H1 (cell line): ENCODE data around the gene BTBD8. TPM values are rescaled to one million over a fixed set of nuclear protein-coding genes. Genes with fewer than 3 reads are reported as not detected.

ENCODE experiments used
- CTCF ChIA-PET: fragments of 300-600 bp; sonication (Branson Sonifier 250); formaldehyde crosslinking; loops from one replicate; lab custom pipeline; 2021; ENCODE audit not compliant: partially characterized antibody; lab: Charles Lee
- POLR2A ChIA-PET: fragments of 300-600 bp; sonication (Branson Sonifier 250); formaldehyde crosslinking; loops from one replicate; lab custom pipeline; 2021; ENCODE audit warnings: inconsistent platforms; ENCODE audit not compliant: partially characterized antibody; lab: Charles Lee
- DNase-seq, 2 experiments: peaks; one replicate each; pipeline versions ENCODE4 v3.0.0 to v3.0.0-alpha.2; 2010 to 2022; ENCODE audit warnings: low spot score in 2 of 2, low read depth in 1 of 2, mixed read lengths in 1 of 2
- FAIRE-seq: peaks from 2 replicates; lab custom pipeline; 2011; peaks lifted over from hg19 to GRCh38; lab: Jason Lieb, UNC
- H2AFZ ChIP-seq: 2 replicates; pipeline ENCODE4 v1.8.1; 2012; ENCODE audit warnings: low read length, inconsistent platforms
- H2AK5ac ChIP-seq: 2 replicates; pipeline ENCODE4 v1.6.1; 2013; ENCODE audit warnings: low read depth, low read length
- H2BK120ac ChIP-seq: replicated peaks from 2 replicates; pipeline ENCODE3; 2013; ENCODE audit warnings: low read depth, low read length, inconsistent platforms
- H2BK12ac ChIP-seq: 2 replicates; pipeline ENCODE4 v1.6.1; 2013; ENCODE audit warnings: low read depth, low read length
- H2BK15ac ChIP-seq: 2 replicates; pipeline ENCODE4 v1.6.1; 2013; ENCODE audit warnings: low read length
- H2BK20ac ChIP-seq: 2 replicates; pipeline ENCODE4 v1.6.1; 2013; ENCODE audit warnings: low read length
- H2BK5ac ChIP-seq: 2 replicates; pipeline ENCODE4 v1.6.1; 2013; ENCODE audit warnings: low read depth, low read length
- H3K14ac ChIP-seq: 2 replicates; pipeline ENCODE4 v1.6.1; 2013; ENCODE audit warnings: inconsistent platforms; ENCODE audit not compliant: insufficient read length
- H3K18ac ChIP-seq: 2 replicates; pipeline ENCODE4 v1.6.1; 2013; ENCODE audit warnings: low read length; ENCODE audit errors: extremely low read depth
- H3K23ac ChIP-seq: 2 replicates; pipeline ENCODE4 v1.6.1; 2013; ENCODE audit warnings: inconsistent platforms; ENCODE audit not compliant: insufficient read length
- H3K23me2 ChIP-seq: 2 replicates; pipeline ENCODE4 v1.6.1; 2013; ENCODE audit warnings: low read depth, low read length
- H3K27ac ChIP-seq: 2 replicates; pipeline ENCODE4 v1.6.1; 2011; ENCODE audit warnings: low read depth, low read length, inconsistent platforms
- H3K27me3 ChIP-seq, 4 experiments: replicated peaks in 1 of 4; 1 replicate in 1 of 4; 2 replicates in 3 of 4; pipeline versions ENCODE4 v1.6.1 to v1.8.1; 2011 to 2013; ENCODE audit warnings: low read length in 3 of 4, mild to moderate bottlenecking in 3 of 4, inconsistent platforms in 2 of 4, mixed read lengths in 2 of 4, moderate library complexity in 1 of 4; ENCODE audit not compliant: control insufficient read depth in 3 of 4, insufficient read depth in 3 of 4; ENCODE audit errors: extremely low read depth in 1 of 4
- H3K36me3 ChIP-seq, 4 experiments: 2 replicates each; pipeline versions ENCODE4 v1.6.1 to v1.8.1; 2011 to 2013; ENCODE audit warnings: mild to moderate bottlenecking in 4 of 4, low read length in 3 of 4, moderate library complexity in 2 of 4, control low read depth in 1 of 4, inconsistent platforms in 1 of 4; ENCODE audit not compliant: insufficient read depth in 4 of 4, control insufficient read depth in 2 of 4
- H3K4ac ChIP-seq: replicated peaks from 2 replicates; pipeline ENCODE3; 2013; ENCODE audit warnings: low read length, low read depth, mixed read lengths, inconsistent platforms; ENCODE audit not compliant: insufficient read length
- H3K4me1 ChIP-seq, 4 experiments: replicated peaks in 1 of 4; 1 replicate in 1 of 4; 2 replicates in 3 of 4; pipeline versions ENCODE4 v1.6.1 to v1.8.1; 2011 to 2013; ENCODE audit warnings: low read length in 3 of 4, inconsistent platforms in 2 of 4, mixed read lengths in 1 of 4; ENCODE audit not compliant: insufficient read depth in 4 of 4, control insufficient read depth in 3 of 4
- H3K4me2 ChIP-seq, 2 experiments: 2 replicates each; pipeline versions ENCODE4 v1.6.1 to v1.8.1; 2011 to 2013; ENCODE audit warnings: low read depth in 2 of 2, low read length in 2 of 2, control low read depth in 1 of 2, inconsistent platforms in 1 of 2, mild to moderate bottlenecking in 1 of 2; ENCODE audit not compliant: insufficient read depth in 1 of 2
- H3K4me3 ChIP-seq, 4 experiments: fragments of 200-600, 300-600 bp in 1 of 4; sonication (generic), shearing (Covaris generic), sonication (Bioruptor Twin) in 1 of 4; 2 replicates each; pipeline versions ENCODE4 v1.5.1 to v1.8.1; 2011 to 2016; ENCODE audit warnings: low read length in 4 of 4, low read depth in 3 of 4, control low read depth in 2 of 4, inconsistent platforms in 2 of 4, mild to moderate bottlenecking in 2 of 4, mixed read lengths in 1 of 4, moderate library complexity in 1 of 4; ENCODE audit not compliant: insufficient read depth in 2 of 4; ENCODE audit errors: extremely low read depth in 1 of 4
- H3K56ac ChIP-seq: replicated peaks from 2 replicates; pipeline ENCODE3; 2013; ENCODE audit warnings: low read depth, mild to moderate bottlenecking, mixed read lengths, low read length, inconsistent platforms; ENCODE audit not compliant: insufficient read length
- H3K79me1 ChIP-seq: 2 replicates; pipeline ENCODE4 v1.6.1; 2013; ENCODE audit warnings: low read depth, low read length, control low read depth
- H3K79me2 ChIP-seq, 2 experiments: 2 replicates each; pipeline versions ENCODE4 v1.6.1 to v1.8.1; 2012 to 2013; ENCODE audit warnings: low read length in 2 of 2, mild to moderate bottlenecking in 2 of 2, inconsistent platforms in 1 of 2; ENCODE audit not compliant: insufficient read depth in 2 of 2, control insufficient read depth in 1 of 2
- H3K9ac ChIP-seq, 4 experiments: replicated peaks in 1 of 4; 1 replicate in 1 of 4; 2 replicates in 3 of 4; pipeline versions ENCODE4 v1.6.1 to v1.8.1; 2011 to 2013; ENCODE audit warnings: low read depth in 3 of 4, low read length in 3 of 4, control low read depth in 2 of 4, mild to moderate bottlenecking in 2 of 4, moderate library complexity in 2 of 4, inconsistent platforms in 1 of 4; ENCODE audit errors: extremely low read depth in 1 of 4
- H3K9me3 ChIP-seq, 2 experiments: 2 replicates each; pipeline versions ENCODE4 v1.6.1 to v1.8.1; 2012 to 2013; ENCODE audit warnings: mild to moderate bottlenecking in 2 of 2, moderate library complexity in 2 of 2, control low read depth in 1 of 2, inconsistent platforms in 1 of 2, low read depth in 1 of 2, low read length in 1 of 2, mixed read lengths in 1 of 2; ENCODE audit not compliant: insufficient read depth in 2 of 2
- H4K20me1 ChIP-seq, 2 experiments: replicated peaks in 1 of 2; 2 replicates each; pipeline versions ENCODE3 to v1.8.1; 2011 to 2013; ENCODE audit warnings: inconsistent platforms in 2 of 2, low read length in 2 of 2, mild to moderate bottlenecking in 1 of 2; ENCODE audit not compliant: insufficient read depth in 2 of 2, control insufficient read depth in 1 of 2
- H4K5ac ChIP-seq: 2 replicates; pipeline ENCODE4 v1.6.1; 2013; ENCODE audit warnings: low read length, low read depth, mixed read lengths, inconsistent platforms; ENCODE audit not compliant: insufficient read length
- H4K8ac ChIP-seq: 2 replicates; pipeline ENCODE4 v1.8.0; 2013; ENCODE audit warnings: mild to moderate bottlenecking, moderate library complexity, low read length, inconsistent platforms; ENCODE audit not compliant: insufficient read depth; ENCODE audit errors: extremely low read depth
- H4K91ac ChIP-seq: replicated peaks from 2 replicates; pipeline ENCODE3; 2013; ENCODE audit warnings: low read length, mixed read lengths, inconsistent platforms; ENCODE audit not compliant: insufficient read length
- BRCA1 ChIP-seq: IDR thresholded peaks from 2 replicates; pipeline ENCODE4 v1.6.1; 2012; ENCODE audit warnings: low read depth, low read length, improper control_type of control experiment
- JUN ChIP-seq: IDR thresholded peaks from 2 replicates; pipeline ENCODE4 v1.6.1; 2011; ENCODE audit warnings: low read depth, mild to moderate bottlenecking, improper control_type of control experiment, low read length
- SP2 ChIP-seq: IDR thresholded peaks from 2 replicates; pipeline ENCODE4 v1.6.1; 2012; ENCODE audit warnings: mild to moderate bottlenecking, low read length, inconsistent platforms
- USF2 ChIP-seq: IDR thresholded peaks from 2 replicates; pipeline ENCODE4 v1.6.1; 2011; ENCODE audit warnings: low read length, improper control_type of control experiment
- WGBS, 2 experiments: shearing (Covaris generic) in 1 of 2; methylation state at CpG; one replicate each; pipeline versions ENCODE4 v1.1.6 to v1.1.7; 2013 to 2015; ENCODE audit warnings: low lambda C conversion rate in 2 of 2, mixed read lengths in 2 of 2, inconsistent platforms in 1 of 2, low coverage in 1 of 2, missing lambda C conversion rate in 1 of 2; ENCODE audit not compliant: insufficient replicate concordance in 2 of 2, insufficient coverage in 1 of 2, insufficient read length in 1 of 2; ENCODE audit errors: extremely low coverage in 1 of 2, missing lambda C conversion rate in 1 of 2; 5-methylcytosine and 5-hydroxymethylcytosine counted together
- polyA plus RNA-seq, 7 experiments: library from polyadenylated mRNA; depleted of rRNA in 3 of 7; stranded (reverse) in 5 of 7; unstranded in 2 of 7; fragments of >200 nt in 5 of 7; fragments of 200-250 nt in 2 of 7; gene quantifications; 1 replicate in 5 of 7; 2 replicates in 1 of 7; 4 replicates in 1 of 7; pipeline versions ENCODE4 v1.2.1 to v1.2.3, GENCODE V29; 2011 to 2013; ENCODE audit warnings: missing spikeins in 2 of 7, mixed read lengths in 2 of 7
- total RNA-seq: library from RNA; stranded (reverse); fragmentation: NEBNext Ultra II Directional; extraction: Animal tissue kit (Norgen Biotek cat#: 25700); gene quantifications from 2 replicates; pipeline ENCODE4 v1.2.1, GENCODE V29; 2021

The BTBD8 gene
- total and polyA plus RNA-seq, 2 of the 8 experiments (the other 6 are each of a cell fraction or from before 2014, with no cell fraction given) = 0.44 to 2.5 TPM

- Histone ChIP-seq H3K79me1 (no peaks in the 10 kb centered on the region), H4K20me1 (no peaks in the 10 kb centered on the region), H3K4me2 (no peak overlapping the region), H3K36me3 (no peaks in the 10 kb centered on the region), H2BK15ac (no peak overlapping the region), H3K27me3 (no peaks in the 10 kb centered on the region), H3K56ac (no peak overlapping the region), H3K4me1 (peaks cover 0 to 2% (median 0%) of the 10 kb centered on the region in 4 experiments; a peak in 2 of 7 replicates), H3K9ac (no peak overlapping the region), H3K23me2 (peaks cover 3% of the 10 kb centered on the region; the same call in 1 of the 2 replicates), H4K8ac (no peak overlapping the region), H3K4ac (no peak overlapping the region), H3K23ac (no peak overlapping the region), H2AK5ac (no peak overlapping the region), H2BK5ac (no peak overlapping the region), H2BK20ac (no peak overlapping the region), H3K79me2 (no peaks in the 10 kb centered on the region), H3K27ac (no peak overlapping the region), H2AFZ (no peak overlapping the region), H3K18ac (no peak overlapping the region), H3K4me3 (no peak overlapping the region), H2BK120ac (no peak overlapping the region), H4K91ac (no peak overlapping the region), H3K14ac (no peak overlapping the region), H4K5ac (no peak overlapping the region), H3K9me3 (no peaks in the 10 kb centered on the region), H2BK12ac (no peak overlapping the region)
- POLR2A ChIA-PET = interaction anchor here (0.9 kb wide), 1 partner anchor 10 kb away, joined by 3 read pairs; no protein-coding TSS in a partner anchor
- CTCF ChIA-PET = no interaction called here
- 100% methylated on average over 1 of the region's 1 CpG; no CpG with 5 or more reads in 1 of the 2 experiments for WGBS, 2 experiments
- DNase-seq (no peak), FAIRE-seq (no peak)
- TF ChIP-seq JUN (no peak), SP2 (no peak), BRCA1 (no peak), USF2 (no peak)
Measured at GRCh38 chr1:92184632-92185031, 104.5 kb downstream of the BTBD8 start.
